RPMI8226 (cell line): ENCODE measurements around the gene GGACT.

ENCODE experiments used
- DNase-seq: peaks from one replicate; pipeline ENCODE4 v3.0.0-alpha.2; 2015

GGACT gene

GRCh38 chr13:100545684-100546061 lies 42.9 kb downstream of the GGACT start:
- DNase-seq: no peak

- no peak for DNase-seq
Measured at GRCh38 chr13:100544866-100545683, 43.5 kb downstream of the GGACT start.

- no peak for DNase-seq
Measured at GRCh38 chr13:100543872-100544602, 44.6 kb downstream of the GGACT start.

GRCh38 chr13:100542826-100543156 lies 45.8 kb downstream of the GGACT start:
- DNase-seq: peak; percentile 72

GRCh38 chr13:100541897-100542825 lies 46.4 kb downstream of the GGACT start:
- no peak for DNase-seq

GRCh38 chr13:100540621-100541020 lies 48.0 kb downstream of the GGACT start:
- no peak for DNase-seq

GRCh38 chr13:100537951-100538462 lies 50.6 kb downstream of the GGACT start:
- DNase-seq: no peak

- DNase-seq: no peak
Measured at GRCh38 chr13:100537486-100537885, 51.1 kb downstream of the GGACT start.

GRCh38 chr13:100536643-100537180 lies 51.9 kb downstream of the GGACT start:
- DNase-seq: no peak

GRCh38 chr13:100535426-100536135 lies 53.0 kb downstream of the GGACT start:
- no peak for DNase-seq

- DNase-seq: no peak
Measured at GRCh38 chr13:100534911-100535310, 53.7 kb downstream of the GGACT start.

- no peak for DNase-seq
Measured at GRCh38 chr13:100534147-100534843, 54.3 kb downstream of the GGACT start.

GRCh38 chr13:100533588-100534041 lies 55.0 kb downstream of the GGACT start:
- no peak for DNase-seq

GRCh38 chr13:100532836-100533435 lies 55.7 kb downstream of the GGACT start:
- no peak for DNase-seq

- no peak for DNase-seq
Measured at GRCh38 chr13:100532090-100532766, 56.4 kb downstream of the GGACT start.

- DNase-seq: no peak
Measured at GRCh38 chr13:100530671-100531213, 57.8 kb downstream of the GGACT start.

- no peak for DNase-seq
Measured at GRCh38 chr13:100529666-100530377, 58.8 kb downstream of the GGACT start.

- no peak for DNase-seq
Measured at GRCh38 chr13:100528820-100529219, 59.8 kb downstream of the GGACT start.

GRCh38 chr13:100528353-100528752 lies 60.2 kb downstream of the GGACT start:
- no peak for DNase-seq
